Anterior cingulate cortex (tissue), 58 donors: ENCODE results near the gene MTCL1.

ENCODE experiments used
- DNase-seq, 58 donors: peaks; one replicate each; lab custom pipeline; 2025; lab: John Stamatoyannopoulos, UW

The MTCL1 gene

GRCh38 chr18:8786483-8787370 lies 81.4 kb downstream of the MTCL1 start:
- DNase-seq: no peak

GRCh38 chr18:8787371-8787670 lies 82.0 kb downstream of the MTCL1 start:
- DNase-seq: no peak

- DNase-seq: peak in 7 of 58 donors; percentile 10 to 41 (median 28)
Measured at GRCh38 chr18:8787794-8788193, 82.4 kb downstream of the MTCL1 start.

GRCh38 chr18:8788503-8789429 lies 83.4 kb downstream of the MTCL1 start:
- DNase-seq: no peak

GRCh38 chr18:8791171-8791651 lies 85.9 kb downstream of the MTCL1 start:
- no peak for DNase-seq

- no peak for DNase-seq
Measured at GRCh38 chr18:8792688-8793316, 87.4 kb downstream of the MTCL1 start.

- no peak for DNase-seq
Measured at GRCh38 chr18:8793445-8794155, 88.2 kb downstream of the MTCL1 start.

GRCh38 chr18:8794156-8794933 lies 89.0 kb downstream of the MTCL1 start:
- no peak for DNase-seq

- DNase-seq: no peak
Measured at GRCh38 chr18:8794934-8795280, 89.6 kb downstream of the MTCL1 start.

- DNase-seq: no peak
Measured at GRCh38 chr18:8795586-8796325, 90.4 kb downstream of the MTCL1 start.

- DNase-seq: peak in 3 of 58 donors; percentile 6 to 43 (median 16)
Measured at GRCh38 chr18:8797206-8797605, 91.8 kb downstream of the MTCL1 start.

GRCh38 chr18:8799001-8799400 lies 93.6 kb downstream of the MTCL1 start:
- DNase-seq: peak in 1 of 58 donors; percentile 19

- peak in 5 of 58 donors; percentile 15 to 30 (median 20) for DNase-seq
Measured at GRCh38 chr18:8799596-8800441, 94.5 kb downstream of the MTCL1 start.

GRCh38 chr18:8800445-8800844 lies 95.1 kb downstream of the MTCL1 start:
- no peak for DNase-seq

- no peak for DNase-seq
Measured at GRCh38 chr18:8800876-8801262, 95.5 kb downstream of the MTCL1 start.

- no peak for DNase-seq
Measured at GRCh38 chr18:8801263-8801901, 96.0 kb downstream of the MTCL1 start.

GRCh38 chr18:8802017-8802672 lies 96.8 kb downstream of the MTCL1 start:
- DNase-seq: no peak
